Left colon (tissue), 2 donors: ENCODE results near the gene CREG1. TPM values are rescaled to one million over a fixed set of nuclear protein-coding genes. Genes with fewer than 3 reads are reported as not detected.
A peak's percentile ranks its signal among the peaks of the same experiment; 100 is the strongest.
"Not testable (repeated sequence)": the region's sequence is repeated elsewhere in the genome, so short reads cannot be mapped to it uniquely, and the experiment has no call there.

ENCODE experiments used
- ATAC-seq: fragments of 200-7000 bp; cut with Tn5 transposase; one replicate; pipeline ENCODE4 v1.9.1; 2020; ENCODE audit warnings: mild to moderate bottlenecking, moderate library complexity
- DNase-seq, 2 donors: peaks; one replicate each; pipeline ENCODE4 v3.0.0-alpha.2; 2020
- intact Hi-C, 2 donors: fragments of 100-400 bp; cut with DNase I in 1 of 2; cut with micrococcal nuclease in 1 of 2; formaldehyde crosslinking; loops; one replicate each; pipeline versions ENCODE4 v1.11.2 to v1.14.0; 2022; cut with DNase I, micrococcal nuclease
- total RNA-seq, 2 donors: library from RNA; stranded (reverse); fragmentation: NEBNext Ultra II Directional; extraction: Animal tissue kit (Norgen Biotek cat#: 25700); gene quantifications; one replicate each; pipeline ENCODE4 v1.2.1, GENCODE V29; 2021
- donor health status: DM: no; HTN: no; CAD: no.
- donor health status: DM: yes; HTN: yes; CAD: no.

Gene CREG1
- total RNA-seq, 2 donors from 2014 or later: 48.9 to 67.9 TPM

DNA sequence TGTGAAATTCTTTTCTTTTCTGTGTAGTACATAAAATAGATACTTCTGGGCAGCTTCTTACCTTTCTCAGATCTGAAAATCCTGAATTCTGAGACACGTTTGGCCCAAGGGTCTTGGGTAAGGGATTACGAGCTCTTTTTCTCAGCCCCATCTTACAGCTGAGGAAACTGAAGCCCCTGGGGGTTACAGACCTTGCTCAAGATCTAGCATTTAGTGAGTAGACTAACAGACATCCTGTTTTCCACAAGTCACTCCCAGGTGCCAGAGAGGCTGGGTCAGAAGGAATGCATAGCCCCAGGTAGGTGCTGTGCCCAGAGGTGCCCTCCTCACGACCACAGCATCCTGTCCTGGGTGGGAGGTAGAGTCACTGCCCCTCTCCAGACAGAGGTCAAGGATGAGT lies 13.2 kb upstream of the CREG1 start:
- DNase-seq: no peak
- no peak for ATAC-seq
- intact Hi-C loops: no loop called here

DNA sequence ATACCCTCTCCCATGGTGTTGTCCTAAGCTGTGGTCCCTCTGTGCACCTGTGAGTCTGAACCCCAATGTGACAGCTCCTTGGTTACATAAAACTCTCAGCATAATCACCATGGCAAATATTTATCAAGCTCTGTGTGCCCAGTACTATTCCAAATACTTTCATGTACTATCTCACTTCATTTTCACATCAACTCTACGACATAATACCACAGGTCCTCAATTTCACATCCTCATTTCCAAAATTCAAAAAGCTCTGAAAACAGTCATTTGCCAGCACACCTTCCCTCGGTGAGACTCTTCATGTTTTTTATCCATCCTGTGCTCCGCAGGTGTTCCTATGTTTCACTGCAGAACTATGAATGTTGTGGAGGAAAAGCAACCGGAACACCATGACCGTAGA lies 12.4 kb upstream of the CREG1 start:
- ATAC-seq (no peak), DNase-seq (no peak)
- intact Hi-C loops: no loop called here

DNA sequence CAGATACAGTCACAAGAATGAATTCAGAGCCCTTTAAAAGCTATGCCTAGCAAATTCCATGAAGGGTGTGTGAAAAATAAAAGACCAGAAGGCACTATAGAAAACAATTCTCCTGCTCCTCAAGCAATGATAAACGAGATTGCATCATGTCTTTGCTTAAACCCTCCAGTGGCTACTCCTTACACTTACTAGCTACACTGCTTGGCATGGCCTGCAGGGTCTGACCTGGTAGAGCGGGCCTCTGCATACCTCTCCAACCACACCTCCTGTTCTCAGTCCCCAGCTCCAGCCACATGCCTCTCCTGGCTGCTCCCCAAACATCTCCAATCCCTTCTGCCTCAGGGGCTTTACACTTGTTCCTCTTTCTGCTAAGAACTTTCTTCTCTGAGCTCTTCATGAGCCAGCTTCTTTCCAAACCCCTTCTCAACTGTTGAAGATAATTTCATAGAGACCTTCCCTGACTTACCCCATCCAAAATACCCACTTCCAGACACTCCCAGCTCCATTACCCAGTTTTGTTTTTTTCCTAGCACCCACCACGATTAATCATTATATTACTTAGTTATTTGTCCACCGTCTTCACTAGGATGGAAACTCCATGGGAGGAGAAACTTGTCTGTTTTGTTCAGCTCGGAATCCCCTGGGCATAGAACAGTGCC lies 11.2 kb upstream of the CREG1 start:
- DNase-seq (no peak), ATAC-seq (no peak)
- intact Hi-C loops: no loop called here

DNA sequence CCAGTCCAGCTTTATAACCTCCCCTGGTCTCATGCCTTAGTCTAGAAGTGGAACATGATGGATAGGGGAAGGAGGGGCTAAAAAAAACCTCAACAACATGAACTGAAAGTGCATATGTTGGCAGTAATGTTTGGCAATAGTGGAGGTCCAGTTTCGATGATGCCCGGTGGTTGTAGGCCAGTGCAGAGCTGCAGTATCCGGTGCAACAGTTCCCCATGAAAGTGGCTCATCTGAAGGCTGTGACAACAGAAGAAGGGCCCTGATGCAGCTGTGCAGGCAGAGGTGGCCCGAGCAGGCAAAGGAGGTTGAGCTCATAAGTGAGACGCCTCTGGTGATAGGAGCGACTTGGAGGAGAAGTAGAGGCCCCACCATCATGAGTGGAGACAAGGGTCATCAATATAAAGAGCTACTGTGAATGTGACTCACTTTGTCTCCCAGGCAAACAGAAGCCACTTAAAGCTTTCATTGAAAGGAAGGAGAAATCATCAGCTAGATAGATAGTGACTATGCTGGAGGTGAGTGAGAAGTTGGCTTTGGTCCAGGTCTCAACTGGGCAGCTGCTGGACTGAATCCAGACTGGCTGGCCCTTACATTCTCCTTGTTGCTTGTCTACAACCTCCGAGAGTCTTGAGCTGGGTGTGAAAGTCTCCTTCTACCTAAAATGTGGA lies 10.2 kb upstream of the CREG1 start:
- DNase-seq (peak; percentile 7 to 41), ATAC-seq (peak; percentile 21)
- intact Hi-C loops: no loop called here

DNA sequence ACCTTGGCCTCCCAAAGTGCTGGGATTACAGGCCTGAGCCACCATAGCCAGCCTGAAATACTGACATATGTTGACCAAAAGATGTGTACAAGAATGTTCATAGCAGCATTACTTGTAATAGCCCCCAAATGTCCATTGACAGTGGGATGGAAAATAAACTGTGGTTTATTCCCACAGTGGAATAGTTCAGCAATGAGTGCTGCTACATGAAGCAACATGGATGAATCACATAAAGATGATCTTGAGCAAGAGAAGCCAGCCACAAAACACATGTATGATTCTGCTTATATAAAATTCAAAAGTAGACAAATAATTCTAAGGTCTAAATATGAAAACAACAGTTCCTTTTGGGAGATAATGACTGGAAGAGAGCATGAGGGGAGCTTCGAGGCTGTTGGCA lies 9.1 kb upstream of the CREG1 start:
- DNase-seq: no peak
- intact Hi-C loops: no loop called here
- ATAC-seq: no peak

DNA sequence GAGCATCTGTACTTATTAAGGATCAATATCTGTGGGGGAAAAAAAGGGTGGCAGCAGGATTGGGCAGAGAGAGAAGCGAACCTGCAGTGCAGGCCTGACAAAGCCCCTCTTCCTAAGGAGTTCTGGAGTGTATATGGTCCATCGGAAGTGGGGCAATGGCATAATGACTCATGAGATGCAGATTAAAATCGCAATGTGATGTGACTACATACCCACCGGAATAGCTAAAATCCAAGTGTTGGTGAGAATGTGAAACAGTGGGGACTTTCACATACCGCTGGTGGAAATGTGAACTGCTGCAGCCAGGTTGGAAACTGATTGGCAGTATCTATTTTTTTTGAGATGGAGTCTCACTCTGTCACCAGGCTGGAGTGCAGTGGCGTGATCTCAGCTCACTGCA lies 8.2 kb upstream of the CREG1 start:
- DNase-seq: no peak
- intact Hi-C loops: no loop called here
- no peak for ATAC-seq

DNA sequence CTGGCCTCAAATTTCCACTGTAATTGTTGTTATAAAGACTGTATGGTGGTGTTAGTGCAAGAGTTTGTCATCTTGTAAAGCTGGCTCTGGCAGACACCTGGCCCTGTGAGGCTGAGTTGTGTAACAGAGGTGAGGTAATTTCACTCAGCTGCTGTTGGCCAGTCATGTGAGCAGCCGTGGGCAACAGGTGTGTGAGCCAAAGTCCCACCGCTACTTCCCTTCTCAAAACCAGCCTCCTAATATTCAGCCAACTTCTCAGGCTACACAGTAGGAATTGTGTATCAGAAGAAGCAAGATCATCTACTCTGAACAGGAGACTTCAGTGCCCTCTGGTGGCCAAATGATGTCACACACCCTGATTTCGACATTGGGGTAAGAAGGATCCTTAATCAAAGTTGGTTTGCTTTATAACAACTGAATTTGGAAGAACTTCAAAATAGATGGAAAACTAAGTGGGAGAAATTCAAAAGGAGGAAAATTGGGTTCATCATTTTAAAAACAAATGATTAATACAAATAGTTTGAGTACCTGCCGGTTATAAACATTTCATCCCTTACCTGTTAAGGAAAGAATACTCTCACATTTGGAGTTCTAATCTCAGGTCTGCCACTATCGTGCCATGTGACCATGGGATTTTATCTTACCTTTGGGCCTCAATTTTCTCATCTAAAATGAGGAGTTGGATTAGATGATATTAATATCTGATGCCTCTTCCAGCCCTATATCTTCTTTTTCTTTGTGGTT lies 2.6 kb upstream of the CREG1 start:
- ATAC-seq (peak; percentile 36), DNase-seq (peak; percentile 67 to 80)
- intact Hi-C loops: no loop called here

DNA sequence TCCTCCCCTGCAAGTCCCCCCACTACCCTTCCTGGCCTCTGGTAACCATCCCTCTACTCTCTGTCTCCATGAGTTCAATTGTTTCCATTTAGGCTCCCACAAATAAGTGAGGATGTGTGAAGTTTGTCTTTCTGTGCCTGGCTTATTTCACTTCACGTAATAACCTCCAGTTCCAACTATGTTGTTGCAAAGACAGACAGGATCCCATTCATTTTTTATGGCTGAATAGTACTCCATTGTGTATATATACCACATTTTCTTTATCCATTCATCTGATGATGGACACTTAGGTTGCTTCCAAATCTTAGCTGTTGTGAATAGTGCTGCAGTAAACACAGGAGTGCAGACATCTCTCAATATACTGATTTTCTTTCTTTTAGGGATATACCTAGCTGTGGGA lies 1.5 kb upstream of the CREG1 start:
- ATAC-seq, DNase-seq, intact Hi-C loops: not testable (repeated sequence)

DNA sequence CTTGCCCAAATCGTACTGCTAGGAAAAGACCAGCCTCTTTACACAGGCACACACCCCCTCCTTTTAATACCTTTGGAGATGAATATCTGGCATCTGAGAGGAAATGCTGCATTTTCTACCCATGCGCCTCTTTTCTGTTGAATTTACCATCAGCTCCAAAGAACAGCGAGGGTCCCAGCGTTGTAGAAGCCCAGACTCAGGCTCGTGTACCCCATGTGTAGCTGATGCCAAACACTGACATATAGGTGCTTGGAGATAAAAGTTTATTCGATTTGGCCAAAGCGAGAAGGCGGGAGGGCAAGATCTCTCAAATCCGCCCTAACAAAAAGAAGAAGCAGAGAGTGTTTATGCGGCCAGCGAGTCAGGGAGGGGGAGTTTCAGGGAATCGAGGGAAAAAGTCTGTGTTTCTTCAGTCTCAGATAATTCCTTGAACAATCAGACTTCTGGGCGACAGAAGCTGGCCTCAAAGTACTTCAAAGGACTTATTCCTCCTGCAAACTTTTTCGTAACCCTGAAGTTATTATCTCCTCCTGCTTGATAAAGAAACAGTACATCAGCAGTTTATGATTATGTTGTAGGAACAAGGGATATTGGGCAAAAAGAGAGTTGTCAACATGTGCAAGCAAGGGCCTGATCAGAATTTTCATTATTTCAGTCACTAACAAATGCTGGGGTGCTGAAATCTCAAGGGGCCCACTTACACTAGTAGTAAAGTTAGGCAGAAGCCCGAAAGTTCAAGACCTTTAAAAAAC lies 642 bp upstream of the CREG1 start:
- ATAC-seq (no peak), DNase-seq (peak in 1 of 2 donors; percentile 18)
- intact Hi-C loops: no loop called here

DNA sequence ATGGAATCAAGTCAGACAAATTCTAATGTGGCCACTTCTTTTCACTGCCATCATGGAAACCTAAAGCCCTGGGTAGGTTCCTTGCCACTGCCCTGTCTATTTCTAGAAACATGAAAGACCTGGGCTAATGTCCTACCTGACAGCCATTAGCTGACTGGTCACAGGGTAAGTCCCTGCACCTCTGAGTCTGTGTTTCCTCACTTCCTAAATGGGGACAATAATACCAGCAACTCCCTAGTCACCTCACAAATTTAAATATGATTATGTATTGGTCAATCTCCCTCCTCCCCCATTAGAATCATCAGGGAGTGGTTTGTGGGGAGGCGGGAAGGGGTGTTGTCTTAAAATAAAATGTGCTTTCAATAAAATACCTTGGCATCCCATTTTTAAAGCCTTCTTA lies 2.2 kb downstream of the CREG1 start:
- intact Hi-C loops: no loop called here
- ATAC-seq: no peak
- DNase-seq: no peak

DNA sequence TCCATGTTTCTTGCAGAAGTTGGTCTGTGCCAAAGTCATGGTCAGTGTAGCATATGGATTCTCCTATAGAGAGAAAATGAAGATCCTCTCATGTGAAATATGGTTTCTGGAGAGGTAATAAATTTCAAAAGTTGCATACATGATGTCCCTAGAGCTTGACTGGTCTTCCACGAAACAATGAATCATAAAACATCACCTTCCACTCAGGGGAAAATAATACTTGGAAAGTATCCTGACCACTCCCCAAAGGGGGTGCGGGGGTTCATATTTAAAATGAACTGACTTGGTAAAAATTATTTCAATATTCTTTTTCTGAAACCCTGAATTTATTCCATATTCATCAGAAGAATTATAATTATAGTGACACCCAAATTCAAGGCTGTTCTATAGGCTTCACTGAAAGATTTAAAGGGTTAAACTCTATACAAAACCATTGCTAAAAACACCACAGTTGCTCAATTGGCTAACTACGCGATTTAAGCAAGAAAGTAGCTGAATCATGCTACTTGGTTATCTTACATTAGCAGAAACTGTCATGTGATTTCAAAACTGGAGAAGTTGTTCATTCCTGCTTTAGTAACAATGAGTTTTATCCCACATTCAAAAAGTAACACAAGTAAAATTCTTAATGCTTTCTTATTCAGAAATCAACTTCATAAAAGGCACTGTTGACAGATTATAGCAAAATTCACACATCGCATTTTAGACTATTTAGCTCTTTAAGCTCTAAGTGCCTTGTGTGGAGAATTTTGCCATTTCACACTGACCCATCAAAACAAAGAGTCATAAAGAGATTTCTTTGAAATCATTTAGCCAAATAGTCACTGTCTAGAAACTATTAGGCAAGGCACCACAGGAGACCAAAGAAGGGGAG lies 5.3 kb downstream of the CREG1 start:
- intact Hi-C loops: no loop called here
- no peak for DNase-seq
- ATAC-seq: no peak

DNA sequence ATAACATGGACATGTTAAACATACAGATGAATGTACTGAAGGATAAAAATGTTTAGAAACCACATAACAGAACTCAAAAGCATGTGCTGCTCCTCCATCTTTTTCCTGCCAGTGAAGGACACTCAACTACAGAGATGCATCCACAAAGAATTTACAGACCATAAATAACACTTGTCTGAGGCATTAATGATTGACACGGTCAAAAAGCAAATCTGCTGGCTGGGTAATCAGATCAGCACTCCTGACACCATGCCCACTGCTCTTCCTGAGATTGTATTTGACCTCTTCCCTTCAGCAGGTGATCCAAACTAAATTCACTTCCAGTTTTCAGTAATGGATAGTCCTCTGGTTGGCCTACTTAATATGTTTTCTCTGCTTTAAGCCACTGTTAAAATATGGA lies 6.6 kb downstream of the CREG1 start:
- no peak for ATAC-seq
- DNase-seq: no peak
- intact Hi-C loops: no loop called here

DNA sequence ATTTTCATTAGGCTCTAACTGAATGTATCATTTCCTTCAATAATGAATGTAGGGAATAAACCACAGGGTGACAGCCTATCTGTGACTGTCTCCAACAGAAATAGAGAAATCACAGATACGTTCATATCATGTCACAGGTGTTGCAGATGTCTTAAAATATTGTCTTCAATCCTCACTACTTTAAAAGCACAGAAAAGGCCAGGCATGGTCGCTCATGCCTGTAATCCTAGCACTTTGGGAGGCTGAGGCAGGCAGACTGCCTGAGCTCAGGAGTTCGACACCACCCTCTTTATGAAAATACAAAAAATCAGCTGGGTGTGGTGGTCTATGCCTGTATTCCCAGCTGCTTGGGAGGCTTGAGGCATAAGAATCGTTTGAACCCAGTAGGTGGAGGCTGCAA lies 8.2 kb downstream of the CREG1 start:
- DNase-seq: no peak
- intact Hi-C loops: no loop called here

DNA sequence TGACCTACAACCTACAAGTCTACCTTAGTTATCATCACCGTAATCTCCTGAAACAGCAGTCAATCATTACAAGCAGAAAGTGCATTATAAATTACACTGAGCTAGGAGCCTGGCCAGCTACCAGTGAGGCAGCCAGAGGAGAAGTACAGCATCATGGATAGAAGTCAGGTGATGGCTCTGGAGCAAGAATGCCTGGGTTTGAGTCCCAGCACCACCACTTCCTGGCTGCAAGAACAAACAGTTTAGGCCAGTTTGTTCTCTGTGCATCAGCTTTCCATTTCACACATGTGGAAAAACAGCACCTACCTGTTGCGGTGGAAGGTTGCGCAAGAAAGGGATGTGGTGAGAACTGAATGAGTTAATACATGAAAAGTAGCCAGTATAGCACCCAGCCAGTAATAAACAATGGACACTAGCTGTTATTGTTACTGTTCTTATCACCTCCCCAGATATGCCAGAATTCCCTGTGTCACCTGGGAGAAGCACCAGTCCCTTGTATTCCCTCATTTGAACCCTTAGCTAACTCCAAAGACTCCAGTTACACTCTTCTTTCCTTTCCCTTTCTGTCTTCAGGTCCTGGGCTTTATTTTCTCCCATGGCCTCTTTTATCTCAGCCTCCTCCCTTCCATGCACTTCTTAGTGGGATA lies 9.0 kb downstream of the CREG1 start:
- DNase-seq: no peak
- intact Hi-C loops: no loop called here
- ATAC-seq: peak; percentile 53

More for the DNA sequence above, 8.2 kb downstream of the CREG1 start:
- ATAC-seq: no peak

DNA sequence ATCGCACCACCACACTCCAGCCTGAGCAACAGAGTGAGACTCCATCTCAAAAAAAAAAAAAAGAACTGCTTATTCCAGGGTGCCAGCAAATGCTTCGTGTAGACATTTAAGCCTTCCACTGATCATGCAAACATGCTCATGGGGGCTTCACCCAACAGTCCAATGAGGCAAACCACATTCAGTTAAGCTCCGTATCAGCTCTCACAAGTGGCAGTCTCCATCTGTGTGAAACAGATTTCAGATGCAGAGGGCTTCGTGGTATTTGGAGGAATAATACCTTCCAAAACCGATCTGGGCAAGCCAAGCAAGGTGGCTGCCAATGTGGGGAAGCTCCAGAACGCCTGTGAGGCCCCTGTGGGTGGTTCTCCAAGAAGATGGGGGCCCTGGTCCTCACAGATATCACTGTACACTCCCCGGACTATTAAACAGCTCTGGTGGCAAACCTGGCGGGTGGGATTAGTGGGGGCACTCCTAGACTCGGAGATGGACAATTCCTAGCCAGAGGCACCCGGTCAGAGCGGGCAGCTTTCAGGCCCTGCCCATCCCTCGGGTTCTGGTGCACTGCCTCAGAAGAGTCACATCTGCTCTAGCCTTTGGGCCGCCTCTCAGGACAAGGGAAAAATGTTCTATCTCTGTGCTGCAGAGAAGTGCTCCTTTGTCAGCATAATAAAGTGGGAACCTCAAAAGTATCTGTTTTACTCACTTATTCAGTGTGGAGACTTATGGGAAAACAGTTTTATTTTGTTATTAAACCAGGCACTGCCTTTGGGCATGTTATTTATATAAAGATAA lies 10.2 kb downstream of the CREG1 start:
- intact Hi-C loops: no loop called here
- peak; percentile 20 for ATAC-seq
- DNase-seq: no peak

DNA sequence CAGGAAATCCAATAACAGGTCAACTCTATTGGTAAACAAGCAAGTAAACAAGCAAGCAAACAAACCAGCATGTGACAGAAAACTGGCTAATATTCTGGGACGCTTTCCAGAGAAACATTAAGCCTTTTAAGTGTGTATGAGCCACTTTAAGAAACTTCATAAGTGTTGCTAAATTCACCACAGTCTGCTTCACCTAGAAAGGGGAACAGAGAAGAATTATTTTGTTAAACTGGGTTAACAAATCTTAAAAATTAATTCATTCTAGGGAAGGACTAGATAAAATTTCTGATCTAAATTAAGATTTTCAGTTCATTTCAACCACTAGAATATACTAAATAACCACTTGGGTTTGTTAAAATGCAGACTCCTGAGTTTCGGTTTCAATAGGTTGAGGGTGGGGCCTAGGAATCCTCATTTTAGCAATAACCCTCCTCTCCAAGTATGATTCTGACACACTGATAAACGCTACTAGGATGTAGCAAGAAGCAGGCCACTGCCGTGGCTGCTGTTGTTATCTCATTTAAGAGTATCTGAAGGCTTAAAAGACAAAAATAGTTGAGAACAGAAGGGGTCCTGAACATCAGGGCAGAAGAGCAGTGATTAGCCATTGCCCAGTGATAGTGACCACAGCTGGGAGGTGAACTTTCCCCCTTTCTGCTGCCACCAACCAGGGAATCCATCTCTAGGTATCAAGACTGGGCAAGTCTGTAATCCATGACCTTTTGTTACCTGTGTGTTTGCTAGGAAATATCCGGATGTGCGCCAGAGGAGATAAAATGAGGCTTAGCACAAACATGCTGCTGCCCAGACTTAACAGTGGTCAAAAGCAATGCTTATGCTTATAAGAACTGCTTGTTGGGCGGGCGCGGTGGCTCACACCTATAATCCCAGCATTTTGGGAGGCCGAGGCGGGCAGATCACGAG lies 11.2 kb downstream of the CREG1 start:
- intact Hi-C loops: no loop called here
- ATAC-seq: no peak

More for the DNA sequence above, 11.2 kb downstream of the CREG1 start:
- no peak for DNase-seq
